ENCODE results near the gene INSL3.

The INSL3 gene

GRCh38 chr19:17843908-17844490 lies 22.7 kb upstream of the INSL3 start:
- FAIRE-seq, result no peak

- no peak for FAIRE-seq
Observed at GRCh38 chr19:17843292-17843827, 22.0 kb upstream of the INSL3 start.

- FAIRE-seq, result no peak
Observed at GRCh38 chr19:17842663-17843291, 21.5 kb upstream of the INSL3 start.

- no peak for FAIRE-seq
Observed at GRCh38 chr19:17841810-17842662, 20.7 kb upstream of the INSL3 start.

- FAIRE-seq, result no peak
Observed at GRCh38 chr19:17841371-17841809, 20.1 kb upstream of the INSL3 start.

- FAIRE-seq, result no peak
Observed at GRCh38 chr19:17840019-17840418, 18.7 kb upstream of the INSL3 start.

- FAIRE-seq, result no peak
Observed at GRCh38 chr19:17837972-17838371, 16.7 kb upstream of the INSL3 start.

- FAIRE-seq, result no peak
Observed at GRCh38 chr19:17836530-17836929, 15.2 kb upstream of the INSL3 start.

GRCh38 chr19:17835182-17836006 lies 14.1 kb upstream of the INSL3 start:
- FAIRE-seq, result no peak

- no peak for FAIRE-seq
Observed at GRCh38 chr19:17834350-17835181, 13.2 kb upstream of the INSL3 start.

GRCh38 chr19:17832443-17833208 lies 11.3 kb upstream of the INSL3 start:
- no peak for FAIRE-seq

- no peak for FAIRE-seq
Observed at GRCh38 chr19:17831419-17831888, 10.1 kb upstream of the INSL3 start.

GRCh38 chr19:17830567-17831418 lies 9.5 kb upstream of the INSL3 start:
- no peak for FAIRE-seq

- FAIRE-seq, result no peak
Observed at GRCh38 chr19:17829855-17830566, 8.7 kb upstream of the INSL3 start.

- no peak for FAIRE-seq
Observed at GRCh38 chr19:17826508-17827056, 5.3 kb upstream of the INSL3 start.

- no peak for FAIRE-seq
Observed at GRCh38 chr19:17824339-17824738, 3.0 kb upstream of the INSL3 start.

GRCh38 chr19:17817668-17818363 lies 3.5 kb downstream of the INSL3 start:
- FAIRE-seq, result no peak

GRCh38 chr19:17812099-17812498 lies 9.2 kb downstream of the INSL3 start:
- no peak for FAIRE-seq
